ENCODE data around the gene TBCE.

DNA sequence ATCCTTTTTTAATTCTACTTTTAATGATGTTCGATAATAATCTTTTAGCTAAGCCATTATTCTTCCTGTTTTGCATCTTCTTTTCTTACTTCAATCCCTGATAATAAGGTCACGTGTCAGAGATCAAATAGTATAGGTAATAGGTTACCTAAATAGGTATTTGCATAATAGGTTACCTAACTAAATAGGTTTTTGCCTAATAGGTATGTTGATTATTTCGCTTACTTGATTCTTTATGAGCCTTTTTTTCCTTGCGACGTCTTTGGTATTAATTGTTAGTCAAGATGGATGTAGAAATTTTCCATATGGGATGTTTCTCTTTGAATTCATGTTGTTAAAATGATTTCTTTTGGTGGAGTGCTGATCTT lies 36.3 kb upstream of the TBCE start:
- TF ChIP-seq, protein P1, sequence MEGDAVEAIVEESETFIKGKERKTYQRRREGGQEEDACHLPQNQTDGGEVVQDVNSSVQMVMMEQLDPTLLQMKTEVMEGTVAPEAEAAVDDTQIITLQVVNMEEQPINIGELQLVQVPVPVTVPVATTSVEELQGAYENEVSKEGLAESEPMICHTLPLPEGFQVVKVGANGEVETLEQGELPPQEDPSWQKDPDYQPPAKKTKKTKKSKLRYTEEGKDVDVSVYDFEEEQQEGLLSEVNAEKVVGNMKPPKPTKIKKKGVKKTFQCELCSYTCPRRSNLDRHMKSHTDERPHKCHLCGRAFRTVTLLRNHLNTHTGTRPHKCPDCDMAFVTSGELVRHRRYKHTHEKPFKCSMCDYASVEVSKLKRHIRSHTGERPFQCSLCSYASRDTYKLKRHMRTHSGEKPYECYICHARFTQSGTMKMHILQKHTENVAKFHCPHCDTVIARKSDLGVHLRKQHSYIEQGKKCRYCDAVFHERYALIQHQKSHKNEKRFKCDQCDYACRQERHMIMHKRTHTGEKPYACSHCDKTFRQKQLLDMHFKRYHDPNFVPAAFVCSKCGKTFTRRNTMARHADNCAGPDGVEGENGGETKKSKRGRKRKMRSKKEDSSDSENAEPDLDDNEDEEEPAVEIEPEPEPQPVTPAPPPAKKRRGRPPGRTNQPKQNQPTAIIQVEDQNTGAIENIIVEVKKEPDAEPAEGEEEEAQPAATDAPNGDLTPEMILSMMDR (IDR thresholded peaks at IDR 0.05 in 2 of 3, conservative IDR thresholded peaks at IDR 0.05 in 1 of 3; ENCODE audit: insufficient read depth in 2 of 3, low read depth in 1 of 3, low read length in 3 of 3) = no peak
- TF ChIP-seq CCAR2 (IDR thresholded peaks at IDR 0.05; ENCODE audit: low read depth, low read length) (no peak), ESRRA (IDR thresholded peaks at IDR 0.05; ENCODE audit: borderline replicate concordance, low read depth) (no peak), EZH2 (IDR thresholded peaks at IDR 0.05; ENCODE audit: borderline replicate concordance, low read depth, low read length) (no peak), MTA1 (IDR thresholded peaks at IDR 0.05; ENCODE audit: borderline replicate concordance) (no peak), SREBF2 (CRISPR knock-in tag; IDR thresholded peaks at IDR 0.05) (no peak), KLF16 (IDR thresholded peaks at IDR 0.05) (no peak), ZNF146 (CRISPR knock-in tag; IDR thresholded peaks at IDR 0.05; ENCODE audit: unreplicated experiment) (no peak), SMC3 (conservative IDR thresholded peaks at IDR 0.05; ENCODE audit: insufficient read depth, low read depth, low read length) (no peak), NR2C1 (IDR thresholded peaks at IDR 0.05) (no peak), NR2C1 (tag; IDR thresholded peaks at IDR 0.05) (no peak)
